LNCAP (cell line): ENCODE results near the gene TMEM53.

Experiments
- TF ChIP-seq, protein P1 (sequence below): fragments of 450-650 bp; IDR thresholded peaks from 2 replicates; pipeline ENCODE4 v1.5.1; 2017; ENCODE audit warnings: mild to moderate bottlenecking

Gene TMEM53

DNA sequence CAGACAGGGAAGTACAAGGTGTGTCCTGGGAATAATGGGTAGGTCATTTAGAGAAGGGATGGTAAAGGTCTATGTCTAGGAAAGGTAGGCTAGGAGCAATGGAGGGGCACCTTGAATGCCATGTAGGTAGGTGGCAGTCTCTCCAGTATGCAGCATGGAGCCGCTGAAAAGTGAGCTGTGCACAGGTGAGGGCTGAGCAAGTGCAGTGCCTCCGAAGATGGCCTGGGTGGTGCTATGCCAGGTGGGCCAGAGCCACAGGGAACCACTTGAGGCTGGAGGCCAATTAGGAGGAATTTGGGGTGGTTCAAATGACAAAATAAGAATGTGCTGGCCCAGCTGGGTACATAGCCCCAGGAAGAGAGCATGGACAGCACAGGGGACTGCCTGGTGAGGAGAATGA lies 31.7 kb upstream of the TMEM53 start:
- TF ChIP-seq, protein P1, sequence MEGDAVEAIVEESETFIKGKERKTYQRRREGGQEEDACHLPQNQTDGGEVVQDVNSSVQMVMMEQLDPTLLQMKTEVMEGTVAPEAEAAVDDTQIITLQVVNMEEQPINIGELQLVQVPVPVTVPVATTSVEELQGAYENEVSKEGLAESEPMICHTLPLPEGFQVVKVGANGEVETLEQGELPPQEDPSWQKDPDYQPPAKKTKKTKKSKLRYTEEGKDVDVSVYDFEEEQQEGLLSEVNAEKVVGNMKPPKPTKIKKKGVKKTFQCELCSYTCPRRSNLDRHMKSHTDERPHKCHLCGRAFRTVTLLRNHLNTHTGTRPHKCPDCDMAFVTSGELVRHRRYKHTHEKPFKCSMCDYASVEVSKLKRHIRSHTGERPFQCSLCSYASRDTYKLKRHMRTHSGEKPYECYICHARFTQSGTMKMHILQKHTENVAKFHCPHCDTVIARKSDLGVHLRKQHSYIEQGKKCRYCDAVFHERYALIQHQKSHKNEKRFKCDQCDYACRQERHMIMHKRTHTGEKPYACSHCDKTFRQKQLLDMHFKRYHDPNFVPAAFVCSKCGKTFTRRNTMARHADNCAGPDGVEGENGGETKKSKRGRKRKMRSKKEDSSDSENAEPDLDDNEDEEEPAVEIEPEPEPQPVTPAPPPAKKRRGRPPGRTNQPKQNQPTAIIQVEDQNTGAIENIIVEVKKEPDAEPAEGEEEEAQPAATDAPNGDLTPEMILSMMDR: no peak

DNA sequence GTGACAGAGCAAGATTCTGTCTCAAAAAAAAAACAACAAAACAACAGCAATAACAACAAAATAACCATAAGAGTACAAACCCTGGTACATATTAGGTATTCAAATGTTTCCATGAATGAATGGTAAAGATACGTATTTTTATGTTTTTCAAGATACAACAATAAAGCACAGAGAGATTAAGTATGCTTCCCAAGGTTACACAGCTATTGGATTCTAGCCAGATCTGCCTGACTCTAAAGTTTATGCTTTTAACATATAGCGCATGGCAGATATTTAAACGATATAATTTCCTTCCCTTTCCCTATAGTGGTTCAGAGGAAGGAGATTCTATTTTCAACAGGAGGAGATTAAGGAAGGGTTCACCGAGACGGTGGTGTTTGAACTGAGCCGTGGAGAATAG lies 31.2 kb upstream of the TMEM53 start:
- TF ChIP-seq, protein P1: no peak

DNA sequence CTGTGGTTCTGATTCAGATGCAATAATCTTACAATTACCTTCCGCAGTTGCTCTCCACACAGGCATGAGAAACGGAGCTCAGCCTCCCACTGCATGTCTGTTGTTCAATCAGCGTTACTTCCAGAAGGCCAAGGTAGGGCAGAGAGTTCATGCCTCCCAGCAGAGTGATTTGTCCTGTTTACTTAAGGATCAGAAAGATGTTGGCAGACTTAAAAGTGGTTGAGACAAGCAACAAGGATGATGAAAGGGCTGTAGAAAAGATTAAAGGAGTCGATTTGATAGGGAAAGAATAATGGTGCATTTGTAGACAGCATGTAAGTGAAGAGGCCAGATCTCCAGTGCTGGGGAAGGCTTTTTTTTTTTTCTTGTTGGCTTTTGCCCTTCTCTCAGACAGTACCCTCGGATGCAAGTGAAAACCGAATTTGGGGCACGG lies 26.9 kb upstream of the TMEM53 start:
- TF ChIP-seq, protein P1: no peak

DNA sequence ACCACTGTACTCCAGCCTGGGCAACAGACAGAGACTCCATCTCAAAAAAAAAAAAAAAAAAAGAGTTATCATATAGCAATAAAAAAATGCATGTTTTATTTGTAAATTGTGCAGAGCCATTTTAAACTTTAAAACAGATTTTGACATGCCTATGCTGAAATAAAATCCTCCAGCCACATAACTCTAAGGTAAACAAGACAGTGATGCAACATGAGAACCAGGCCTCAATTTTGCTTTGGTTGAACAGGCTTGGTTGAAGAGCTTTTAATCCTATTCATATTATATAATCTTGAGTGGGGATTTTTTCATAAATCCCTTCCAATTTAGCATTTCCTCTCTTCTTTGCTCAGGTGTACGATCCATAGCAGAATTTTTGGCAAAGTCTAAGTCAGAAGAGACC lies 26.3 kb upstream of the TMEM53 start:
- TF ChIP-seq, protein P1: no peak

DNA sequence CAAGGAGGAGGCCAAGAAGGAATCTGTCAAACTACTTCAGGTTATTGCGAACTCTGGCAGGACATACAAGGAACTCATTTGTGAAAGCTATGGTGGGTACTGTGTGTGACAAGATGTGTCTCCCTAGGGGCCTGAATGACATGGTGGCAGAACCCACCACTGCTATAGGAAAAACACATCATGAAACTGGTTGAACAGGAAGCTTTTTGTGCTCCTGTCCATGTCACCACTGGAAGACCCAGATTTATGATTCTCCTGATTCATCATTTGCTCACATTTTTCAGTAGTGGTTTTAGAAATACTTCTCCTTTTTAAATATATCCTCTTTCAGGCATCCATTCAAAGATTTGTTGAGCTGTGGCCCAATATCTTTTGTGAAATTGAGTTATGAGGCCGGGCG lies 23.9 kb upstream of the TMEM53 start:
- TF ChIP-seq, protein P1: no peak

DNA sequence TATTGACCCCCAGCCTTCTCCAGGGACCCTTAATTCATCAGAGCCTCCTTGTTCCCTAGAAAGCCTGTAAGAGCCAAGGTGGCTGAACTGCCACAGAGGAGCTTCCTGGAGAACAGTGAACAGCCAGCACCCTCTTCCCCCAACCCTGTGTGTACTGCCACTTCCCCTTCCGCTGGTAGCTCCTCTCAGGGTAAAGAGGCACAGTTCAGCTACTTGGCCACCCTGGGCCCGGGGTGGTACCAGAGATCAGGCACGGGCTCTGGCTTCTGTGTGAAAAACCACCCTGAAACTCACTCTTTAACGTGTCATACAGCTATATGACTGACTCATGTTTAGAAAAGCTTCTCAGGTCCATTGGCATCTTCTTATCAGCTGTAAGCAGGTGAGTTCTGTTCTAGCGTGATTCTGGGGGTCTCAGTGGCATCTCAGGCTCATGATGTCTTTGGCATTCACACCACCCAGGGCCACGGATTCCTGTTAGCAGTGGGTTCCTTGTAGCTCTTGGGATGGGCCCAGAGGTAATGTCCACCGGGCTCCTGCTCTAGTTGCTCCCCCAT lies 22.6 kb upstream of the TMEM53 start:
- TF ChIP-seq, protein P1: no peak

DNA sequence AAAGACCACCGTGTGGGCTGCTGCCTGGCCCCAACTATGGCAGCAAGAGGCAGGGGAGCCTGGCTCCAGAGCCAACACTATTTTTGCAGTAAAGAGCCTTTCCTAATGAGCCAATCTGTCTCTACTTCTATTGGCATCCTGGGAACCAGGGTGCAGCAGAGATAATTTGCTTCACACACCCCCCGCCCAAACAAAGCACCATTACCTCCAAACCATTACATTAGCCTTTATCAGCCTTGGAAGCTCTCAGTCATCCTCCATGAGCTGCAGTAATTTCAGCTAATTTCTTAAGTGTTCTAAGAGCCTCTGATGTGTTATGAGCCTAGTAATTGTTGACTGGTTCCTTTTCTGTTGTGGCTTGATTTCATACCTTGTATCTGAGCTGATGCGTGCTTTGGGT lies 21.8 kb upstream of the TMEM53 start:
- TF ChIP-seq, protein P1: no peak

DNA sequence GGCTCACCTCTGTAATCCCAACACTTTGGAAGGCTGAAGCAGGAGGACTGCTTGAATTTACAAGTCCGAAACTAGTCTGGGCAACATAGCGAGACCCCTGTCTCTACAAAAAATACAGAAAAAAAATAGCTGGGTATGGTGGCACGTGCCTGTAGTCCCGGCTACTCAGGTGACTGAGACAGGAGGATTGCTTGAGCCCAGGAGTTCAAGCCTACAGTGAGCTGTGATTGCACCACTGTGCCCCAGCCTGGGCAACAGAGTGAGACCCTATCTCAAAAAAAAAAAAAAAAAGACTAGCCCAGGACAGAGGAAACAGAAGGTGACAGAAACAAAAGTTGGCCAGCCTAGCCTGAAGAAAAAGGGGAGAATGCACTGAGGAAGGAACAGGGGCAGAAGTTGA lies 21.4 kb upstream of the TMEM53 start:
- TF ChIP-seq, protein P1: no peak
